NCI-H2107 treated with DMSO at 0.1 percent for 48 hours (cell line): ENCODE measurements around the gene SMAD3.

Experiments
- DNase-seq: peaks from one replicate; lab custom pipeline; 2025; ENCODE audit not compliant: unreplicated experiment; lab: John Stamatoyannopoulos, UW

Gene SMAD3

GRCh38 chr15:67158367-67158766 is 93.0 kb downstream of the SMAD3 start:
- DNase-seq: no peak

GRCh38 chr15:67161412-67161811 is 96.0 kb downstream of the SMAD3 start:
- DNase-seq: no peak

GRCh38 chr15:67161881-67162280 is 96.5 kb downstream of the SMAD3 start:
- no peak for DNase-seq

- no peak for DNase-seq
Observed at GRCh38 chr15:67163180-67163579, 97.8 kb downstream of the SMAD3 start.

GRCh38 chr15:67164401-67164791 is 99.0 kb downstream of the SMAD3 start:
- DNase-seq: no peak

- DNase-seq: no peak
Observed at GRCh38 chr15:67164811-67165253, 99.4 kb downstream of the SMAD3 start.

- no peak for DNase-seq
Observed at GRCh38 chr15:67165254-67166253, 100.2 kb downstream of the SMAD3 start.

GRCh38 chr15:67166280-67167009 is 101.0 kb downstream of the SMAD3 start:
- DNase-seq: no peak

GRCh38 chr15:67167091-67167490 is 101.7 kb downstream of the SMAD3 start:
- DNase-seq: no peak

GRCh38 chr15:67168694-67169093 is 103.3 kb downstream of the SMAD3 start:
- no peak for DNase-seq

GRCh38 chr15:67170143-67170925 is 104.9 kb downstream of the SMAD3 start:
- DNase-seq: no peak

- no peak for DNase-seq
Observed at GRCh38 chr15:67171471-67171870, 106.1 kb downstream of the SMAD3 start.

- no peak for DNase-seq
Observed at GRCh38 chr15:67172172-67172571, 106.8 kb downstream of the SMAD3 start.

- no peak for DNase-seq
Observed at GRCh38 chr15:67173005-67173404, 107.6 kb downstream of the SMAD3 start.

GRCh38 chr15:67173786-67174185 is 108.4 kb downstream of the SMAD3 start:
- DNase-seq: no peak

- no peak for DNase-seq
Observed at GRCh38 chr15:67174446-67174845, 109.0 kb downstream of the SMAD3 start.

GRCh38 chr15:67174864-67175573 is 109.6 kb downstream of the SMAD3 start:
- peak; percentile 35 for DNase-seq

GRCh38 chr15:67175643-67176071 is 110.3 kb downstream of the SMAD3 start:
- no peak for DNase-seq

- DNase-seq: no peak
Observed at GRCh38 chr15:67176195-67176971, 111.0 kb downstream of the SMAD3 start.

GRCh38 chr15:67177752-67178151 is 112.3 kb downstream of the SMAD3 start:
- DNase-seq: no peak
